HEK293 (cell line): ENCODE data around the gene DGKB.

Experiments
- CTCF ChIA-PET: fragments of 350-600 bp; formaldehyde crosslinking; extraction: SDS; loops from one replicate; lab custom pipeline; 2021; ENCODE audit warnings: antibody characterized with exemption; lab: Yijun Ruan, JAX
- POLR2A ChIA-PET: fragments of 300-600 bp; formaldehyde crosslinking; extraction: SDS; loops from one replicate; lab custom pipeline; 2020; ENCODE audit warnings: antibody characterized with exemption, inconsistent platforms; lab: Yijun Ruan, JAX
- H3K27ac ChIP-seq: fragments of 200-500 bp; sonication (Bioruptor generic); 2 replicates; pipeline ENCODE4 v1.5.1; 2014; ENCODE audit warnings: low read depth, low read length, control low read depth, inconsistent platforms; ENCODE audit errors: extremely low read depth
- H3K36me3 ChIP-seq, 2 experiments: fragments of 200-500 bp in 1 of 2; sonication (Bioruptor generic) in 1 of 2; 1 replicate in 1 of 2; 2 replicates in 1 of 2; pipeline ENCODE4 v1.5.1; 2014 to 2017; ENCODE audit warnings: inconsistent platforms in 2 of 2, low read length in 2 of 2; ENCODE audit not compliant: control insufficient read depth in 2 of 2, insufficient read depth in 1 of 2
- H3K4me1 ChIP-seq: fragments of 200-500 bp; sonication (Bioruptor generic); 2 replicates; pipeline ENCODE4 v1.5.1; 2014; ENCODE audit warnings: mild to moderate bottlenecking, low read length, inconsistent platforms; ENCODE audit not compliant: control insufficient read depth, insufficient read depth
- H3K4me3 ChIP-seq: 2 replicates; pipeline ENCODE4 v1.5.1; 2011; ENCODE audit warnings: low read depth, mild to moderate bottlenecking, control low read depth, low read length, moderate library complexity
- H3K9me3 ChIP-seq: fragments of 200-500 bp; sonication (Bioruptor generic); 2 replicates; pipeline ENCODE4 v1.5.1; 2014; ENCODE audit warnings: low read depth, low read length, inconsistent platforms; ENCODE audit not compliant: control insufficient read depth, insufficient read depth
- BCL6B ChIP-seq: fragments of 450-650 bp; formaldehyde crosslinking; IDR thresholded peaks from 2 replicates; pipeline ENCODE4 v1.5.1; 2017; ENCODE audit warnings: missing biosample characterization, missing genetic modification characterization
- HOXD13 ChIP-seq: sonication (generic); formaldehyde crosslinking; IDR thresholded peaks from 2 replicates; pipeline ENCODE4 v1.8.0; 2022; ENCODE audit warnings: missing genetic modification reagents, borderline replicate concordance
- INSM2 ChIP-seq: fragments of 450-650 bp; formaldehyde crosslinking; IDR thresholded peaks from 2 replicates; pipeline ENCODE4 v1.5.1; 2016; ENCODE audit warnings: missing biosample characterization, missing genetic modification characterization
- KLF9 ChIP-seq: fragments of 450-650 bp; formaldehyde crosslinking; IDR thresholded peaks from 2 replicates; pipeline ENCODE4 v1.5.1; 2016; ENCODE audit warnings: missing biosample characterization, missing genetic modification characterization, low read depth
- MYNN ChIP-seq: fragments of 450-650 bp; formaldehyde crosslinking; IDR thresholded peaks from 2 replicates; pipeline ENCODE4 v1.5.1; 2016; ENCODE audit warnings: missing biosample characterization, missing genetic modification characterization, borderline replicate concordance
- PRDM2 ChIP-seq: fragments of 450-650 bp; formaldehyde crosslinking; IDR thresholded peaks from 2 replicates; pipeline ENCODE4 v1.5.1; 2016; ENCODE audit warnings: missing biosample characterization, missing genetic modification characterization, borderline replicate concordance
- RBAK ChIP-seq: fragments of 450-650 bp; formaldehyde crosslinking; IDR thresholded peaks from 2 replicates; pipeline ENCODE4 v1.5.1; 2016; ENCODE audit warnings: missing biosample characterization, missing genetic modification characterization
- REST ChIP-seq: fragments of 450-650 bp; formaldehyde crosslinking; IDR thresholded peaks from 2 replicates; pipeline ENCODE4 v1.5.1; 2016; ENCODE audit warnings: missing biosample characterization, missing genetic modification characterization
- SALL2 ChIP-seq: fragments of 450-650 bp; formaldehyde crosslinking; IDR thresholded peaks from 2 replicates; pipeline ENCODE4 v1.5.0; 2017; ENCODE audit warnings: missing biosample characterization, mild to moderate bottlenecking, missing genetic modification characterization, borderline replicate concordance
- TRIM28 ChIP-seq: IDR thresholded peaks from 2 replicates; pipeline ENCODE4 v1.6.1; 2011; ENCODE audit warnings: low read length, control low read depth, borderline replicate concordance
- YY2 ChIP-seq: fragments of 450-650 bp; formaldehyde crosslinking; IDR thresholded peaks from 2 replicates; pipeline ENCODE4 v1.5.1; 2016; ENCODE audit warnings: missing biosample characterization, missing genetic modification characterization
- ZBTB48 ChIP-seq: fragments of 450-650 bp; formaldehyde crosslinking; IDR thresholded peaks from 2 replicates; pipeline ENCODE4 v1.5.1; 2016; ENCODE audit warnings: missing biosample characterization, missing genetic modification characterization
- ZNF155 ChIP-seq: fragments of 450-650 bp; formaldehyde crosslinking; IDR thresholded peaks from 2 replicates; pipeline ENCODE4 v1.5.1; 2016; ENCODE audit warnings: missing biosample characterization, missing genetic modification characterization
- ZNF23 ChIP-seq: fragments of 450-650 bp; formaldehyde crosslinking; IDR thresholded peaks from 2 replicates; pipeline ENCODE4 v1.5.1; 2016; ENCODE audit warnings: missing biosample characterization, missing genetic modification characterization, borderline replicate concordance
- ZNF530 ChIP-seq: fragments of 450-650 bp; formaldehyde crosslinking; IDR thresholded peaks from 2 replicates; pipeline ENCODE4 v1.5.1; 2016; ENCODE audit warnings: low read depth, missing biosample characterization, missing genetic modification characterization
- ZNF544 ChIP-seq: fragments of 450-650 bp; formaldehyde crosslinking; IDR thresholded peaks from 2 replicates; pipeline ENCODE4 v1.5.0; 2017; ENCODE audit warnings: missing biosample characterization, missing genetic modification characterization
- ZNF561 ChIP-seq: fragments of 450-650 bp; IDR thresholded peaks from 2 replicates; pipeline ENCODE4 v1.5.1; 2018; ENCODE audit warnings: missing biosample characterization, missing genetic modification characterization, borderline replicate concordance
- ZNF704 ChIP-seq: fragments of 450-650 bp; formaldehyde crosslinking; IDR thresholded peaks from 2 replicates; pipeline ENCODE4 v1.5.1; 2016; ENCODE audit warnings: missing biosample characterization, missing genetic modification characterization
- ZSCAN4 ChIP-seq: fragments of 450-650 bp; formaldehyde crosslinking; IDR thresholded peaks from 2 replicates; pipeline ENCODE4 v1.5.1; 2017; ENCODE audit warnings: missing biosample characterization, missing genetic modification characterization

The DGKB gene

GRCh38 chr7:14888962-14889361 lies 13.6 kb downstream of the DGKB start:
- no peaks in the 10 kb centered on the region for H3K9me3 ChIP-seq
- POLR2A ChIA-PET: no interaction called here
- H3K4me3 ChIP-seq: no peak overlapping the region
- H3K36me3 ChIP-seq: no peaks in the 10 kb centered on the region
- no peak for TF ChIP-seq SALL2 (tag by site-specific recombination)
- no peak for TF ChIP-seq ZNF530 (tag by site-specific recombination)
- TF ChIP-seq ZSCAN4 (tag by site-specific recombination): no peak
- TF ChIP-seq ZNF23 (tag by site-specific recombination): no peak
- TF ChIP-seq ZNF155: no peak
- TF ChIP-seq BCL6B (tag by site-specific recombination): no peak
- TF ChIP-seq ZBTB48: no peak
- no peak for TF ChIP-seq ZNF544 (tag by site-specific recombination)
- TF ChIP-seq TRIM28: no peak
- TF ChIP-seq KLF9: no peak
- no peak for TF ChIP-seq INSM2
- no peak for TF ChIP-seq YY2 (tag by site-specific recombination)
- TF ChIP-seq ZNF561: no peak
- no peak for TF ChIP-seq RBAK (tag by site-specific recombination)
- no peak for TF ChIP-seq REST
- no peak for TF ChIP-seq ZNF704 (tag by site-specific recombination)
- no peak for TF ChIP-seq PRDM2 (tag by site-specific recombination)
- TF ChIP-seq MYNN (tag by site-specific recombination): no peak
- no peak for TF ChIP-seq HOXD13 (CRISPR knock-in tag)
- no peaks in the 10 kb centered on the region for H3K4me1 ChIP-seq
- CTCF ChIA-PET: no interaction called here
- H3K27ac ChIP-seq: no peak overlapping the region
